GM23248 (cell line): ENCODE results near the gene CYBC1. TPM values are rescaled to one million over a fixed set of nuclear protein-coding genes. Genes with fewer than 3 reads are reported as not detected.

Source experiments
- DNase-seq: peaks from one replicate; pipeline ENCODE4 v3.0.0-alpha.2; 2015
- H2AFZ ChIP-seq: fragments of 200-600 bp; sonication (generic); 2 replicates; pipeline ENCODE4 v1.6.1; 2016; ENCODE audit warnings: antibody characterized with exemption
- H3F3A ChIP-seq: fragments of 200-600 bp; sonication (generic); 2 replicates; pipeline ENCODE4 v1.6.1; 2016; ENCODE audit warnings: mild to moderate bottlenecking, antibody characterized with exemption, mixed run types; ENCODE audit not compliant: insufficient read depth
- H3K27ac ChIP-seq: fragments of 200-600 bp; sonication (generic); 2 replicates; pipeline ENCODE4 v1.5.1; 2016; ENCODE audit warnings: mild to moderate bottlenecking
- H3K27me3 ChIP-seq: fragments of 200-600 bp; sonication (generic); replicated peaks from 2 replicates; pipeline ENCODE4 v1.6.1; 2016; ENCODE audit warnings: mild to moderate bottlenecking; ENCODE audit not compliant: insufficient read depth
- H3K36me3 ChIP-seq: fragments of 200-600 bp; sonication (generic); 2 replicates; pipeline ENCODE4 v1.6.1; 2016; ENCODE audit warnings: low read depth, mild to moderate bottlenecking
- H3K4me1 ChIP-seq: fragments of 200-600 bp; sonication (generic); 2 replicates; pipeline ENCODE4 v1.6.1; 2016; ENCODE audit warnings: mild to moderate bottlenecking; ENCODE audit not compliant: insufficient read depth
- H3K4me2 ChIP-seq: fragments of 200-600 bp; sonication (generic); one replicate; pipeline ENCODE4 v1.6.1; 2016; ENCODE audit warnings: mild to moderate bottlenecking; ENCODE audit not compliant: unreplicated experiment
- H3K4me3 ChIP-seq: fragments of 200-600 bp; sonication (generic); 2 replicates; pipeline ENCODE4 v1.5.1; 2016; ENCODE audit warnings: mild to moderate bottlenecking
- H3K79me2 ChIP-seq: fragments of 200-600 bp; sonication (generic); 2 replicates; pipeline ENCODE4 v1.6.1; 2016; ENCODE audit warnings: mild to moderate bottlenecking; ENCODE audit not compliant: insufficient read depth
- H3K9ac ChIP-seq: fragments of 200-600 bp; sonication (generic); 2 replicates; pipeline ENCODE4 v1.6.1; 2016; ENCODE audit warnings: mild to moderate bottlenecking
- H3K9me2 ChIP-seq: fragments of 200-600 bp; sonication (generic); 2 replicates; pipeline ENCODE4 v1.6.1; 2016; ENCODE audit warnings: mixed run types, mild to moderate bottlenecking, moderate library complexity; ENCODE audit not compliant: insufficient read depth
- H3K9me3 ChIP-seq: fragments of 200-600 bp; sonication (generic); one replicate; pipeline ENCODE4 v1.6.1; 2017; ENCODE audit warnings: low read depth
- H4K20me1 ChIP-seq: fragments of 200-600 bp; sonication (generic); 2 replicates; pipeline ENCODE4 v1.6.0; 2016; ENCODE audit not compliant: insufficient read depth
- EZH2 ChIP-seq: fragments of 200-600 bp; sonication (generic); IDR thresholded peaks from 2 replicates; pipeline ENCODE4 v1.6.1; 2018; ENCODE audit warnings: antibody characterized with exemption, mild to moderate bottlenecking; ENCODE audit not compliant: insufficient read depth, poor library complexity, severe bottlenecking
- EZH2phosphoT487 ChIP-seq: fragments of 200-600 bp; sonication (generic); IDR thresholded peaks from 2 replicates; pipeline ENCODE4 v1.6.1; 2018; ENCODE audit warnings: antibody characterized with exemption, moderate library complexity, mild to moderate bottlenecking, low read depth; ENCODE audit not compliant: insufficient read depth
- WGBS, 2 experiments: methylation state at CpG; one replicate each; pipeline ENCODE4 v1.1.6; 2015 to 2017; ENCODE audit warnings: low lambda C conversion rate in 2 of 2, low coverage in 1 of 2; ENCODE audit errors: missing lambda C conversion rate in 2 of 2; 5-methylcytosine and 5-hydroxymethylcytosine counted together
- in situ Hi-C: fragments of 300-500 bp; cut with MboI; formaldehyde crosslinking; loops from 2 replicates; pipeline ENCODE4 v1.15.0; 2020
- polyA plus RNA-seq: library from polyadenylated mRNA; unstranded; fragments of >200 nt; fragmentation: Nextera tagmentation; extraction: Ambion mirVana; gene quantifications from 2 replicates; pipeline ENCODE4 v1.2.1, GENCODE V29; 2016
- total RNA-seq: library from RNA; depleted of rRNA; stranded (reverse); fragments of >200 nt; shearing (Covaris generic); gene quantifications from 2 replicates; pipeline ENCODE4 v1.2.3, GENCODE V29; 2014

Gene CYBC1
- total and polyA plus RNA-seq, 2 experiments from 2014 or later = 58.3 to 66.5 TPM

DNA sequence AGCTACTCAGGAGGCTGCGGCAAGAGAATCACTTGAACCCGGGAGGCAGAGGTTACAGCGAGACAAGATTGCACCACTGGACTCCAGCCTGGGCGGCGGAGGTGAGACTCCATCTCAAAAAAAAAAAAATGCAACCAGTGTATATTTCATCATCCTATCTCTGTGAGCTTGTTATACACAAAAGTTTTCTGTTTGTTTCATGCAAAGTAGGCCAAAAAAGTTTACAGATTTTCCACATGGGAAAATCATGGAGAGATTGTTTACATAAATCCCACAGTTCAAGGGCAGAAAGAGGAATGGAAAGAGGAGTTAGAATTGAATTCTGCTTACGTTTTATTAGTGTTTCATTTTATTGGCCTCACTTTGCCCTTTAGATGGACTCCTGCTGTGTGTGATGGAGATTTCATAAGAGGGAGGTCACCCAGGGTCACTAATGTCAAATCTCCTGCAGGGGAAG, 32.7 kb upstream of the CYBC1 start:
- Histone ChIP-seq H3K4me1 (no peaks in the 10 kb centered on the region), H3K9me3 (no peaks in the 10 kb centered on the region), H3K36me3 (peaks cover 11% of the 10 kb centered on the region; the same call in 1 of the 2 replicates), H3K27ac (no peak overlapping the region), H3F3A (peaks cover 2% of the 10 kb centered on the region; the same call in 1 of the 2 replicates), H3K9me2 (no peaks in the 10 kb centered on the region), H2AFZ (no peak overlapping the region), H3K79me2 (no peaks in the 10 kb centered on the region), H3K4me3 (no peak overlapping the region), H4K20me1 (no peaks in the 10 kb centered on the region), H3K9ac (no peak overlapping the region), H3K4me2 (no peak overlapping the region), H3K27me3 (no peaks in the 10 kb centered on the region)
- 96 to 99% methylated on average over 6 of the region's 6 CpGs for WGBS, 2 experiments
- TF ChIP-seq EZH2phosphoT487 = no peak
- TF ChIP-seq EZH2 = no peak
- in situ Hi-C loops = no loop called here
- no peak for DNase-seq

DNA sequence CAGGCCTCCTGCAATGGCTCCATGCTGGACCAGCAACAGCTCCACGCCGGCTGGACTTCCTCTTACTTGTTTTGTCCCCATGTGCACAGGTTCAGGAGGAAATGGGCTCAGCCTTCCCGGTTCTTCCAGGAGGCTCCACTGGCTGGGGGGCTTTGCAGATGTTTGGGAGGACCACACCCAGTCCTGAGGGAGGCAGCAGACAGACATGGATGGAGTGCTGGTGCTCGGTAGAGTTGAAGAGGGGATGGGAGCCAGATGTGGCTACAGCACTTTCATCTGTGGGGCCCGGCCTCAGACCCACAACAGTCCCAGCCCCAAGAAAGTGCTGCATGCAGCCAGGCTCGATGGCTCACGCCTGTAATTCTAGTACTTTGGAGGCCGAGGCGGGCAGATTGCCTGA, 29.8 kb upstream of the CYBC1 start:
- TF ChIP-seq EZH2 (no peak), EZH2phosphoT487 (no peak)
- WGBS, 2 experiments = 46 to 59% methylated on average over 9 of the region's 9 CpGs
- Histone ChIP-seq H3K9ac (no peak overlapping the region), H3K36me3 (peaks cover 11% of the 10 kb centered on the region; the same call in 1 of the 2 replicates), H3K9me2 (no peaks in the 10 kb centered on the region), H2AFZ (no peak overlapping the region), H3K27ac (no peak overlapping the region), H3K4me2 (no peak overlapping the region), H3K27me3 (no peaks in the 10 kb centered on the region), H4K20me1 (no peaks in the 10 kb centered on the region), H3K9me3 (no peaks in the 10 kb centered on the region), H3F3A (no peaks in the 10 kb centered on the region), H3K4me3 (no peak overlapping the region), H3K79me2 (no peaks in the 10 kb centered on the region), H3K4me1 (no peaks in the 10 kb centered on the region)
- DNase-seq = no peak
- in situ Hi-C loops = no loop called here

DNA sequence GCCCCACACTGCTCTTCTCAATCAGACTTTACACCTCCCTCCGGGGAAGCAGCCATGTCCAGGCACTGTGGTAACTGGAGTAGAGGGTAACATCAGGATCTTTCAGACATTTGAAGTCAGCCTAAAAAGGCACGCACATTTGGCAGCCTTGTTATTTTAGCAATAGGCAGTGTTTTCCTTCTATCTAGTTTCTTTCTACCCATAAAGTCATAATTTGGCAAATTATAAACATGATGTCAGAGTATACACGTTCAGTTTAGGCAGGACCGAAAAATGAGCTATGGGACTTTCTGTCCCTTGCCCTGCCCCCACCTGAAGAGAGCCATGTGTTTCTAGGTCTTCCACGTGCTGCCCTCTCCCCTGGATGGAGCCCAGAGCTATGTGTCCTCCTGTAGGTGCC, 29.1 kb upstream of the CYBC1 start:
- H2AFZ ChIP-seq = no peak overlapping the region
- H3K4me2 ChIP-seq = no peak overlapping the region
- H3K36me3 ChIP-seq = peaks cover 6% of the 10 kb centered on the region; the same call in 1 of the 2 replicates
- no peak overlapping the region for H3K9ac ChIP-seq
- H3K4me3 ChIP-seq = no peak overlapping the region
- H3F3A ChIP-seq = no peaks in the 10 kb centered on the region
- no peaks in the 10 kb centered on the region for H4K20me1 ChIP-seq
- H3K9me2 ChIP-seq = no peaks in the 10 kb centered on the region
- no peak overlapping the region for H3K27ac ChIP-seq
- 49 to 50% methylated on average over 5 of the region's 5 CpGs for WGBS, 2 experiments
- H3K79me2 ChIP-seq = no peaks in the 10 kb centered on the region
- no peaks in the 10 kb centered on the region for H3K4me1 ChIP-seq
- H3K27me3 ChIP-seq = no peaks in the 10 kb centered on the region
- TF ChIP-seq EZH2 = no peak
- TF ChIP-seq EZH2phosphoT487 = no peak
- H3K9me3 ChIP-seq = no peaks in the 10 kb centered on the region
- no peak for DNase-seq
- in situ Hi-C loops = no loop called here

DNA sequence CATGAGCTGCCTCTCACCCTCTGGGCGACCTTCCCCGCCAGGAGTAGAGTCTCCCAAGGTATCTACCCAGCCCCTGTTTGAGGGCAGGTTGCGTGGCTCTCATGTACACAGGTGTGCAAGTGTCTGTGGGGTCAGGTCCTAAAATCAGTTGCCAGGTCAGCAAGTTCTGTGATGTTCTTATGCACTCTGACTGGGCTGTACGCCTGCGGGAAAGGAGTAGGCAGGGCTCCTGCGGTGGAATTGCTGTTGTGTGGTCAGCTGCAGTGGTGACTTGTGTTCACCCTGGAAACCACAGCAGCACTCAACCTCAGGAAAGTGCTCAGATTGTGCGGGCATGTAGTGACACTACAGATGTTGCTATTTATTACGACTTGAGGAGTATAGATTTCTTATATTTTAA, 27.4 kb upstream of the CYBC1 start:
- H3K27ac ChIP-seq = no peak overlapping the region
- no peak overlapping the region for H3K9ac ChIP-seq
- no peaks in the 10 kb centered on the region for H3K4me1 ChIP-seq
- 92 to 95% methylated on average over 8 of the region's 8 CpGs for whole genome bisulfite sequencing, 2 experiments
- in situ Hi-C loops = no loop called here
- H3F3A ChIP-seq = no peaks in the 10 kb centered on the region
- H3K27me3 ChIP-seq = no peaks in the 10 kb centered on the region
- DNase-seq = no peak
- no peak overlapping the region for H3K4me3 ChIP-seq
- H3K9me3 ChIP-seq = no peaks in the 10 kb centered on the region
- no peak overlapping the region for H3K4me2 ChIP-seq
- H3K9me2 ChIP-seq = no peaks in the 10 kb centered on the region
- no peak overlapping the region for H2AFZ ChIP-seq
- H4K20me1 ChIP-seq = no peaks in the 10 kb centered on the region
- no peaks in the 10 kb centered on the region for H3K79me2 ChIP-seq
- peaks cover 12% of the 10 kb centered on the region; the same call in 1 of the 2 replicates for H3K36me3 ChIP-seq
- TF ChIP-seq EZH2phosphoT487 = no peak
- no peak for TF ChIP-seq EZH2

DNA sequence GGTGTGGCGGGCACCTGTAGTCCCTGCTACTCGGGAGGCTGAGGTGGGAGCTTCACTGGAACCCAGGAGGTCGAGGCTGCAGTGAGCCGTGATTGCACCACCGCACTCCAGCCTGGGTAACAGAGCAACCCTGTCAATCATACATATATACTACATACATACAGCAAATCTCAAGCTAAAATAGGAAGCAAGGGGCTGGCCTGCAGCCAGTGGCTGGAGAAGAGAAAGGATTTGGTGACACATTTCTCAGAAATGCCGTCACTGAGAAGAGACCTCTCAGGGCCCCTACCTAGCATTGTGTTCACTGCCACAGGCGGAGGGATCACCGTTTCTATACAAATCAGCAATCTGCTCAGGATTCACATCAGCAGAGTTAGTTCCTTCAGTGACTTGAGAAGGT, 24.9 kb upstream of the CYBC1 start:
- H3K4me3 ChIP-seq = no peak overlapping the region
- H3K36me3 ChIP-seq = peaks cover 12% of the 10 kb centered on the region; the same call in 1 of the 2 replicates
- H4K20me1 ChIP-seq = no peaks in the 10 kb centered on the region
- H3F3A ChIP-seq = no peaks in the 10 kb centered on the region
- no peak for TF ChIP-seq EZH2phosphoT487
- no peak for TF ChIP-seq EZH2
- no peaks in the 10 kb centered on the region for H3K9me3 ChIP-seq
- 73 to 84% methylated on average over 8 of the region's 8 CpGs for WGBS, 2 experiments
- no peaks in the 10 kb centered on the region for H3K79me2 ChIP-seq
- no peak overlapping the region for H3K27ac ChIP-seq
- H3K9me2 ChIP-seq = no peaks in the 10 kb centered on the region
- no peaks in the 10 kb centered on the region for H3K27me3 ChIP-seq
- no peak overlapping the region for H2AFZ ChIP-seq
- no peaks in the 10 kb centered on the region for H3K4me1 ChIP-seq
- in situ Hi-C loops = no loop called here
- H3K9ac ChIP-seq = no peak overlapping the region
- H3K4me2 ChIP-seq = no peak overlapping the region
- DNase-seq = no peak
